DOHH2 (cell line): ENCODE results near the gene GPR85.

ENCODE experiments used
- H3F3A ChIP-seq: fragments of 200-600 bp; sonication (generic), shearing (Covaris generic); 2 replicates; pipeline ENCODE4 v1.6.0; 2016; ENCODE audit warnings: antibody characterized with exemption, mild to moderate bottlenecking; ENCODE audit not compliant: control insufficient read depth, insufficient read depth
- H3K27ac ChIP-seq: fragments of 200-600 bp; sonication (generic); 2 replicates; pipeline ENCODE4 v1.5.1; 2014; ENCODE audit warnings: low read depth, mild to moderate bottlenecking, low read length, moderate library complexity
- H3K27me3 ChIP-seq: fragments of 200-600 bp; sonication (generic); 2 replicates; pipeline ENCODE4 v1.6.1; 2014; ENCODE audit warnings: mild to moderate bottlenecking, low read length, mixed read lengths; ENCODE audit not compliant: control insufficient read depth
- H3K36me3 ChIP-seq: fragments of 200-600 bp; sonication (generic); 2 replicates; pipeline ENCODE4 v1.6.1; 2014; ENCODE audit warnings: mild to moderate bottlenecking, low read length, moderate library complexity, mixed read lengths; ENCODE audit not compliant: control insufficient read depth
- H3K4me1 ChIP-seq: fragments of 200-600 bp; sonication (generic); 2 replicates; pipeline ENCODE4 v1.6.1; 2014; ENCODE audit warnings: mild to moderate bottlenecking, low read length, mixed read lengths; ENCODE audit not compliant: control insufficient read depth
- H3K4me2 ChIP-seq: fragments of 200-600 bp; sonication (generic); 2 replicates; pipeline ENCODE4 v1.6.0; 2014; ENCODE audit warnings: mild to moderate bottlenecking, low read length, moderate library complexity
- H3K4me3 ChIP-seq: fragments of 200-600 bp; sonication (generic); 2 replicates; pipeline ENCODE4 v1.5.1; 2014; ENCODE audit warnings: mild to moderate bottlenecking, low read length, mixed read lengths
- H3K79me2 ChIP-seq: fragments of 200-600 bp; sonication (generic); 2 replicates; pipeline ENCODE4 v1.6.1; 2014; ENCODE audit warnings: mild to moderate bottlenecking, low read length, mixed read lengths; ENCODE audit not compliant: control insufficient read depth
- H3K9me2 ChIP-seq: fragments of 200-600 bp; sonication (generic); replicated peaks from 2 replicates; pipeline ENCODE4 v1.6.1; 2014; ENCODE audit warnings: mild to moderate bottlenecking, low read length, mixed read lengths; ENCODE audit not compliant: control insufficient read depth
- H3K9me3 ChIP-seq: fragments of 200-600 bp; sonication (generic); 2 replicates; pipeline ENCODE4 v1.6.1; 2014; ENCODE audit warnings: antibody characterized with exemption, low read length, mixed read lengths; ENCODE audit not compliant: control insufficient read depth, insufficient read depth
- H4K20me1 ChIP-seq: fragments of 200-600 bp; sonication (generic); 2 replicates; pipeline ENCODE4 v1.6.0; 2014; ENCODE audit warnings: low read depth, mild to moderate bottlenecking, antibody characterized with exemption, low read length, moderate library complexity; ENCODE audit not compliant: control insufficient read depth, insufficient read depth
- EZH2phosphoT487 ChIP-seq: fragments of 200-600 bp; sonication (generic); IDR thresholded peaks from 2 replicates; pipeline ENCODE4 v1.6.1; 2017; ENCODE audit warnings: borderline replicate concordance, mild to moderate bottlenecking, antibody characterized with exemption, low read length, moderate library complexity, mixed read lengths
- TF ChIP-seq, protein P1 (sequence below): fragments of 200-600 bp; sonication (generic); IDR thresholded peaks from one replicate; pipeline ENCODE4 v1.5.1; 2014; ENCODE audit warnings: antibody characterized with exemption, mild to moderate bottlenecking, low read depth, low read length; ENCODE audit not compliant: poor library complexity, severe bottlenecking

The GPR85 gene

DNA sequence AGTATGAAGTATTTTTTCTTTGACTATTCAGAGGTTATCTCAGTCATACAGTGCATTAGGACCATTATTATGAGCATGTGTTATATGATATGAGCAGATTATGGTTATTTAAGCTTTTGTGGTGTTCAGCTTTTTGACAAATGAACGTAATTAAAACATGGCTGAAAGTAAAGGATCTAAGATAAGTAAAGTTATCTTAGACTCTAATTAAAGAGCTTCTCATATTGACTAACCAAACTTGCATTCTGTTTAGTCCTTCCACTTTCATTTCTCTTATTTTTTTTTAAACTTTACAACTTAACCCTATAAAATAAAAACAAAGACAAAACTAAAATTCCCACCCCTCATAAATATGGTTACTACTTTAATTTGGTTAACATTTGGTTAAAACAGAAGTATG lies 6.9 kb upstream of the GPR85 start:
- H3K4me2 ChIP-seq = no peak overlapping the region
- no peaks in the 10 kb centered on the region for H4K20me1 ChIP-seq
- TF ChIP-seq EZH2phosphoT487 = no peak
- TF ChIP-seq, protein P1, sequence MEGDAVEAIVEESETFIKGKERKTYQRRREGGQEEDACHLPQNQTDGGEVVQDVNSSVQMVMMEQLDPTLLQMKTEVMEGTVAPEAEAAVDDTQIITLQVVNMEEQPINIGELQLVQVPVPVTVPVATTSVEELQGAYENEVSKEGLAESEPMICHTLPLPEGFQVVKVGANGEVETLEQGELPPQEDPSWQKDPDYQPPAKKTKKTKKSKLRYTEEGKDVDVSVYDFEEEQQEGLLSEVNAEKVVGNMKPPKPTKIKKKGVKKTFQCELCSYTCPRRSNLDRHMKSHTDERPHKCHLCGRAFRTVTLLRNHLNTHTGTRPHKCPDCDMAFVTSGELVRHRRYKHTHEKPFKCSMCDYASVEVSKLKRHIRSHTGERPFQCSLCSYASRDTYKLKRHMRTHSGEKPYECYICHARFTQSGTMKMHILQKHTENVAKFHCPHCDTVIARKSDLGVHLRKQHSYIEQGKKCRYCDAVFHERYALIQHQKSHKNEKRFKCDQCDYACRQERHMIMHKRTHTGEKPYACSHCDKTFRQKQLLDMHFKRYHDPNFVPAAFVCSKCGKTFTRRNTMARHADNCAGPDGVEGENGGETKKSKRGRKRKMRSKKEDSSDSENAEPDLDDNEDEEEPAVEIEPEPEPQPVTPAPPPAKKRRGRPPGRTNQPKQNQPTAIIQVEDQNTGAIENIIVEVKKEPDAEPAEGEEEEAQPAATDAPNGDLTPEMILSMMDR = no peak
- H3K27me3 ChIP-seq = no peaks in the 10 kb centered on the region
- no peaks in the 10 kb centered on the region for H3K4me1 ChIP-seq
- no peaks in the 10 kb centered on the region for H3K79me2 ChIP-seq
- H3K9me2 ChIP-seq = no peaks in the 10 kb centered on the region
- no peaks in the 10 kb centered on the region for H3K9me3 ChIP-seq
- H3F3A ChIP-seq = no peaks in the 10 kb centered on the region
- H3K36me3 ChIP-seq = no peaks in the 10 kb centered on the region
- no peak overlapping the region for H3K4me3 ChIP-seq
- H3K27ac ChIP-seq = no peak overlapping the region

DNA sequence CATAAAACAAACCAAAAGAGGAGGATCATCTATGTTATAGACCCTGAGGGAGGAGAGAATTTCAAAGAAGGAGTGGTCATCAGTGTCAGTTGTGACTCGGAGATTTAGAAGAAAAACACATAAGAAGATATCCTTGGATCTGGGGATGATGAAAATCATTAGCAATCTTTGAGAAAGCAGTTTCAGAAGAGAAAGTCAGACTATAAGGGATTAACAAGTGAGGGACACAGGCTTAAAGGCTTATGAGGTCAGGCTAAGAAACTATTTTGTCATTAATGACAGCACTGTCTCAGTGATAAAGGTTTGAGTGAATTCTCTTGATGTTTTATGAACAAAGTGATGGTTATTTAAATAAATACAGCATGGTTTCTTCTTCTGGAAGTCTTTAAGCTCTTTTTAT lies 6.1 kb upstream of the GPR85 start:
- Histone ChIP-seq H3K79me2 (no peaks in the 10 kb centered on the region), H3K9me3 (no peaks in the 10 kb centered on the region), H3F3A (no peaks in the 10 kb centered on the region), H4K20me1 (no peaks in the 10 kb centered on the region), H3K4me3 (no peak overlapping the region), H3K4me2 (no peak overlapping the region), H3K27me3 (no peaks in the 10 kb centered on the region), H3K27ac (no peak overlapping the region), H3K9me2 (no peaks in the 10 kb centered on the region), H3K36me3 (no peaks in the 10 kb centered on the region), H3K4me1 (no peaks in the 10 kb centered on the region)
- TF ChIP-seq, protein P1 = no peak
- no peak for TF ChIP-seq EZH2phosphoT487

DNA sequence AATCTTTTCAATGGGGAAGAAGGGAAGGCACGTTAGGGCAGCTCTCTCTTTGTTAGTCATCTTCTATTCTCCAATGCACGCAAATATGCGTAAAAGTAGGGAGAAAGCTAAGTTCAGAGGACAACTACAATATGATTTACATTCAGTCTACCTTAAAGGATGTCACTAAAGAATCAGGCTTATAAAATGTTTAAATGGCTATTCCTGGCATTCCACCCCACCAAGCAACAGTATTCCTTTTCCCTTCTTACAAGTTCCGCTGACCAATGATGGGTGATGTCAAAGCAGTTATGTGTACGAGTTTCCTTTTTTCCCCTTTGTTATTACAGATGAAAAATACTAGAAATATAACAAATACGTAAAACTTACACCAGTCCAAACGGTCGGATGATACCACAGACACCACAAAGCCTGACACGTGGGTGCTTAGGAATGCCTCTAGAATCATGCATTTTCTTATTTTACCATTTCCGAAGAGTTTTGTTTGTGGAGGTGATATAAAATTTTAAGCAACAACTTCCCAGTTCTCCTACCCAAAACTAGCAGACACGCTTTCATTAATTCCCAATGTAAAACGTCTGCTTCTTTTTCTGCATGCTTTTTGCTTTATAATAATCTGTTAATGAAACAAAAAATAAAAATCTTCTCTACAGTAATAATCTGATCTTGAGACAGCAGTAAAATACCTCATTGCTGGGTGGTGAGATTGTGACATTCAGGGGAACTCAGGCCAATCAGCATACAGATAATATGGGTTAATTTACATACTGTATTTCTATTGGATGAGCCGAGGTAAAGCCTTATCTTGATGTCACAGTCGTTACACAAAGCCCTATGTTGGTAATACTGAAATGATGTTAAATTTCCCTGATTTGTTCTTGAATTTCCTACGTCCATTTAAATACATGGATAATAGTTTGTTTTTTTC lies 708 bp upstream of the GPR85 start:
- TF ChIP-seq EZH2phosphoT487 = no peak
- TF ChIP-seq, protein P1 = no peak
- Histone ChIP-seq H3F3A (no peaks in the 10 kb centered on the region), H3K27ac (no peak overlapping the region), H4K20me1 (no peaks in the 10 kb centered on the region), H3K9me2 (no peaks in the 10 kb centered on the region), H3K36me3 (no peaks in the 10 kb centered on the region), H3K79me2 (no peaks in the 10 kb centered on the region), H3K4me1 (peaks cover 5% of the 10 kb centered on the region; the same call in 1 of the 2 replicates), H3K4me3 (no peak overlapping the region), H3K9me3 (no peaks in the 10 kb centered on the region), H3K27me3 (no peaks in the 10 kb centered on the region), H3K4me2 (no peak overlapping the region)
